OCI-LY7 (cell line): Measurements from ENCODE around the gene HDHD5. TPM values are rescaled to one million over a fixed set of nuclear protein-coding genes. Genes with fewer than 3 reads are reported as not detected.

ENCODE experiments used
- BruUV-seq: library from RNA; stranded (reverse); fragments of 400-500 nt; replicated peaks from 2 replicates; lab custom pipeline; 2021; lab: Mats Ljungman, UMichigan
- CTCF ChIA-PET: fragments of 300-600 bp; sonication (Branson Sonifier 250); formaldehyde crosslinking; loops from one replicate; lab custom pipeline; 2022; ENCODE audit warnings: antibody characterized with exemption; ENCODE audit not compliant: unreplicated experiment; lab: Charles Lee
- POLR2A ChIA-PET: fragments of 300-600 bp; sonication (Branson Sonifier 250); formaldehyde crosslinking; loops from one replicate; lab custom pipeline; 2022; ENCODE audit warnings: antibody characterized with exemption; lab: Charles Lee
- DNase-seq: peaks from one replicate; pipeline ENCODE4 v3.0.0-alpha.2; 2015; ENCODE audit warnings: low spot score
- H2AFZ ChIP-seq: fragments of 200-600 bp; sonication (generic), shearing (Covaris generic); 2 replicates; pipeline ENCODE4 v1.6.1; 2014; ENCODE audit warnings: mild to moderate bottlenecking, antibody characterized with exemption, low read length, moderate library complexity
- H3K27ac ChIP-seq: fragments of 200-600 bp; sonication (generic); 2 replicates; pipeline ENCODE4 v1.5.1; 2014; ENCODE audit warnings: mixed run types, low read depth, mild to moderate bottlenecking, moderate library complexity, low read length, inconsistent platforms; ENCODE audit not compliant: poor library complexity, severe bottlenecking
- H3K36me3 ChIP-seq: fragments of 200-600 bp; sonication (generic); 2 replicates; pipeline ENCODE4 v1.6.1; 2014; ENCODE audit warnings: mild to moderate bottlenecking, antibody characterized with exemption, low read length, moderate library complexity, mixed read lengths; ENCODE audit not compliant: insufficient read depth
- H3K4me1 ChIP-seq: fragments of 200-600 bp; sonication (generic); 2 replicates; pipeline ENCODE4 v1.5.1; 2014; ENCODE audit warnings: mild to moderate bottlenecking, low read length; ENCODE audit not compliant: insufficient read depth, poor library complexity, severe bottlenecking
- H3K4me2 ChIP-seq: fragments of 200-600 bp; sonication (generic); 2 replicates; pipeline ENCODE4 v1.6.1; 2014; ENCODE audit warnings: mild to moderate bottlenecking, low read length
- H3K4me3 ChIP-seq: fragments of 200-600 bp; sonication (generic); 2 replicates; pipeline ENCODE4 v1.5.1; 2014; ENCODE audit warnings: mild to moderate bottlenecking, low read depth, low read length; ENCODE audit not compliant: poor library complexity, severe bottlenecking
- H3K79me2 ChIP-seq: fragments of 200-600 bp; sonication (generic); 2 replicates; pipeline ENCODE4 v1.6.1; 2016; ENCODE audit warnings: low read depth, mild to moderate bottlenecking, low read length, moderate library complexity, mixed read lengths; ENCODE audit not compliant: insufficient read depth
- H3K9me2 ChIP-seq: fragments of 200-600 bp; sonication (generic); 2 replicates; pipeline ENCODE4 v1.6.1; 2016; ENCODE audit warnings: mild to moderate bottlenecking, low read length, mixed read lengths; ENCODE audit not compliant: insufficient read depth
- H3K9me3 ChIP-seq: fragments of 200-600 bp; sonication (generic); 2 replicates; pipeline ENCODE4 v1.6.1; 2014; ENCODE audit warnings: mild to moderate bottlenecking, mixed run types, low read length, mixed read lengths
- H4K20me1 ChIP-seq: fragments of 200-600 bp; sonication (generic); 2 replicates; pipeline ENCODE4 v1.6.1; 2014; ENCODE audit warnings: mild to moderate bottlenecking, antibody characterized with exemption, low read length, moderate library complexity, mixed read lengths; ENCODE audit not compliant: insufficient read depth
- CTCF ChIP-seq: fragments of 200-600 bp; sonication (generic); conservative IDR thresholded peaks from 2 replicates; pipeline ENCODE4 v1.5.1; 2014; ENCODE audit warnings: mild to moderate bottlenecking, antibody characterized with exemption, low read length, moderate library complexity, mixed read lengths
- EZH2phosphoT487 ChIP-seq: fragments of 200-600 bp; sonication (generic); IDR thresholded peaks from 2 replicates; pipeline ENCODE4 v1.6.1; 2018; ENCODE audit warnings: low read depth, borderline replicate concordance, mild to moderate bottlenecking, mixed run types, antibody characterized with exemption, low read length, moderate library complexity, mixed read lengths
- intact Hi-C: fragments of 100-400 bp; cut with micrococcal nuclease; formaldehyde crosslinking; loops from one replicate; pipeline ENCODE4 v1.10.0; 2022; ENCODE audit not compliant: unreplicated experiment
- total RNA-seq, 2 experiments: library from RNA; depleted of rRNA in 1 of 2; stranded (reverse); fragments of >200 nt in 1 of 2; shearing (Covaris generic) in 1 of 2; gene quantifications; 2 replicates each; pipeline ENCODE4 v1.2.3, GENCODE V29; 2014 to 2022

Gene HDHD5
- total RNA-seq, 2 experiments from 2014 or later: 77.4 to 84.6 TPM

- Histone ChIP-seq H3K9me2 (no peaks in the 10 kb centered on the region), H3K4me2 (peak overlapping the region; percentile 94), H4K20me1 (peaks cover 11% of the 10 kb centered on the region; the same call in 1 of the 2 replicates), H3K4me3 (peak overlapping the region; percentile 20), H3K9me3 (no peaks in the 10 kb centered on the region), H3K27ac (no peak overlapping the region), H3K4me1 (peaks cover 26% of the 10 kb centered on the region), H3K79me2 (peaks cover 75% of the 10 kb centered on the region), H2AFZ (no peak overlapping the region), H3K36me3 (peaks cover 34% of the 10 kb centered on the region)
- CTCF ChIA-PET: no interaction called here
- BruUV-seq: TSS peak; percentile 21
- intact Hi-C loops: loop anchor here (2.0 to 5.0 kb wide), 3 partner anchors 15 to 234 kb away; no protein-coding TSS in a partner anchor
- peak; percentile 21; the same call in 1 of the 2 replicates for TF ChIP-seq CTCF
- no peak for TF ChIP-seq EZH2phosphoT487
- POLR2A ChIA-PET: interaction anchor here (0.8 kb wide), 1 partner anchor 12 kb away, joined by 3 read pairs; no protein-coding TSS in a partner anchor
- DNase-seq: peak; percentile 17
Measured at GRCh38 chr22:17155941-17156340, 3.1 kb downstream of the HDHD5 start.

GRCh38 chr22:17152971-17153370, 6.1 kb downstream of the HDHD5 start:
- Histone ChIP-seq H3K9me2 (no peaks in the 10 kb centered on the region), H3K27ac (no peak overlapping the region), H3K4me1 (peaks cover 23% of the 10 kb centered on the region), H3K9me3 (no peaks in the 10 kb centered on the region), H3K36me3 (peaks cover 53% of the 10 kb centered on the region), H3K79me2 (peaks cover 82% of the 10 kb centered on the region), H3K4me3 (no peak overlapping the region), H3K4me2 (no peak overlapping the region), H4K20me1 (peaks cover 23% of the 10 kb centered on the region; the same call in 1 of the 2 replicates), H2AFZ (no peak overlapping the region)
- BruUV-seq: no TSS peak
- DNase-seq: no peak
- intact Hi-C loops: no loop called here
- CTCF ChIA-PET: interaction anchor here (0.6 kb wide), 1 partner anchor 41 kb away, joined by 3 read pairs; no protein-coding TSS in a partner anchor
- TF ChIP-seq EZH2phosphoT487 (no peak), CTCF (no peak)
- POLR2A ChIA-PET: no interaction called here

DNA sequence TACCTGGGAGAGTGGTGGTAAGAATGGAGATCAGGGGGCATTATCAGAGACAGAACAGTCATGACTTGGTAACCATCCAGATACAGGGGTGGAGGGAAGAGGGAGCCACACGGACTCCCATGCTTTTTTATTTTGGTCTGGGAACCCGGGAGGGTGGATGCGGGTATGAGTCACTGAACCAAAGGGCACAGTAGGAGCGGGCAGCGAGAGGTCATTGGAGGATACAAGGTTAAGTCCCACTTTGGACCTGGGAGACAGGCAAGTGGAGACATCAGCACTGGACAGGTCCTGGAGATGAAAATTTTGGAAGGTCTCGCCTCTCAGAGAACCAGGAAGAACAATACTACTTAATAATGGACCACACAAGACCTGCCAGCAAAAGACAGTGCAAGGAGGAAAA, 6.7 kb downstream of the HDHD5 start:
- intact Hi-C loops: no loop called here
- no peak for TF ChIP-seq CTCF
- TF ChIP-seq EZH2phosphoT487: no peak
- no peak overlapping the region for H3K4me3 ChIP-seq
- no peak overlapping the region for H2AFZ ChIP-seq
- H3K36me3 ChIP-seq: peaks cover 53% of the 10 kb centered on the region
- no peak for DNase-seq
- peaks cover 17% of the 10 kb centered on the region for H3K4me1 ChIP-seq
- H3K27ac ChIP-seq: no peak overlapping the region
- H4K20me1 ChIP-seq: peaks cover 17% of the 10 kb centered on the region; the same call in 1 of the 2 replicates
- peaks cover 76% of the 10 kb centered on the region for H3K79me2 ChIP-seq
- H3K9me2 ChIP-seq: no peaks in the 10 kb centered on the region
- POLR2A ChIA-PET: no interaction called here
- no peaks in the 10 kb centered on the region for H3K9me3 ChIP-seq
- no TSS peak for BruUV-seq
- CTCF ChIA-PET: no interaction called here
- H3K4me2 ChIP-seq: no peak overlapping the region
